HEK293 (cell line): ENCODE results near the gene SUFU.

Experiments
- FEZF1 ChIP-seq: fragments of 450-650 bp; formaldehyde crosslinking; IDR thresholded peaks from 2 replicates; pipeline ENCODE4 v1.5.1; 2016; ENCODE audit warnings: missing biosample characterization, missing genetic modification characterization
- GLI4 ChIP-seq: fragments of 450-650 bp; formaldehyde crosslinking; IDR thresholded peaks from 2 replicates; pipeline ENCODE4 v1.5.1; 2016; ENCODE audit warnings: missing biosample characterization, missing genetic modification characterization
- HIC1 ChIP-seq: fragments of 450-650 bp; formaldehyde crosslinking; IDR thresholded peaks from 2 replicates; pipeline ENCODE4 v1.5.1; 2016; ENCODE audit warnings: missing biosample characterization, missing genetic modification characterization
- KLF16 ChIP-seq: fragments of 450-650 bp; formaldehyde crosslinking; IDR thresholded peaks from 2 replicates; pipeline ENCODE4 v1.5.1; 2017; ENCODE audit warnings: missing biosample characterization, missing genetic modification characterization
- KLF17 ChIP-seq: fragments of 450-650 bp; formaldehyde crosslinking; IDR thresholded peaks from 2 replicates; pipeline ENCODE4 v1.5.1; 2016; ENCODE audit warnings: missing biosample characterization, missing genetic modification characterization
- KLF7 ChIP-seq: fragments of 450-650 bp; formaldehyde crosslinking; IDR thresholded peaks from 2 replicates; pipeline ENCODE4 v1.5.1; 2016; ENCODE audit warnings: missing biosample characterization, missing genetic modification characterization, borderline replicate concordance
- KLF8 ChIP-seq: fragments of 450-650 bp; formaldehyde crosslinking; IDR thresholded peaks from 2 replicates; pipeline ENCODE4 v1.5.1; 2016; ENCODE audit warnings: missing biosample characterization, missing genetic modification characterization
- PRDM1 ChIP-seq: fragments of 450-650 bp; formaldehyde crosslinking; IDR thresholded peaks from 2 replicates; pipeline ENCODE4; 2016; ENCODE audit warnings: missing biosample characterization, missing genetic modification characterization
- RBAK ChIP-seq: fragments of 450-650 bp; formaldehyde crosslinking; IDR thresholded peaks from 2 replicates; pipeline ENCODE4 v1.5.1; 2016; ENCODE audit warnings: missing biosample characterization, missing genetic modification characterization
- SCRT1 ChIP-seq: fragments of 450-650 bp; formaldehyde crosslinking; IDR thresholded peaks from 2 replicates; pipeline ENCODE4 v1.5.1; 2016; ENCODE audit warnings: missing biosample characterization, missing genetic modification characterization, borderline replicate concordance
- SCRT2 ChIP-seq: fragments of 450-650 bp; formaldehyde crosslinking; IDR thresholded peaks from 2 replicates; pipeline ENCODE4 v1.5.1; 2016; ENCODE audit warnings: missing biosample characterization, missing genetic modification characterization
- YY1 ChIP-seq: fragments of 450-650 bp; formaldehyde crosslinking; IDR thresholded peaks from 2 replicates; pipeline ENCODE4 v1.5.1; 2018; ENCODE audit warnings: missing biosample characterization, missing genetic modification characterization
- ZBTB21 ChIP-seq: fragments of 450-650 bp; formaldehyde crosslinking; IDR thresholded peaks from 2 replicates; pipeline ENCODE4 v1.5.1; 2017; ENCODE audit warnings: missing biosample characterization, missing genetic modification characterization
- ZEB2 ChIP-seq: fragments of 450-650 bp; formaldehyde crosslinking; IDR thresholded peaks from 2 replicates; pipeline ENCODE4 v1.5.1; 2016; ENCODE audit warnings: missing biosample characterization, missing genetic modification characterization
- ZFP69B ChIP-seq: fragments of 450-650 bp; formaldehyde crosslinking; IDR thresholded peaks from 2 replicates; pipeline ENCODE4 v1.5.1; 2016; ENCODE audit warnings: missing biosample characterization, missing genetic modification characterization
- ZNF138 ChIP-seq: fragments of 450-650 bp; formaldehyde crosslinking; IDR thresholded peaks from 2 replicates; pipeline ENCODE4 v1.5.1; 2016; ENCODE audit warnings: missing biosample characterization, missing genetic modification characterization, borderline replicate concordance
- ZNF155 ChIP-seq: fragments of 450-650 bp; formaldehyde crosslinking; IDR thresholded peaks from 2 replicates; pipeline ENCODE4 v1.5.1; 2016; ENCODE audit warnings: missing biosample characterization, missing genetic modification characterization
- ZNF211 ChIP-seq: fragments of 450-650 bp; formaldehyde crosslinking; IDR thresholded peaks from 2 replicates; pipeline ENCODE4 v1.5.1; 2016; ENCODE audit warnings: low read depth, missing biosample characterization, missing genetic modification characterization
- ZNF214 ChIP-seq: fragments of 450-650 bp; formaldehyde crosslinking; IDR thresholded peaks from 2 replicates; pipeline ENCODE4 v1.5.1; 2017; ENCODE audit warnings: missing biosample characterization, mild to moderate bottlenecking, missing genetic modification characterization, borderline replicate concordance
- ZNF26 ChIP-seq: fragments of 450-650 bp; formaldehyde crosslinking; IDR thresholded peaks from 2 replicates; pipeline ENCODE4 v1.5.1; 2016; ENCODE audit warnings: missing biosample characterization, missing genetic modification characterization
- ZNF280D ChIP-seq: fragments of 450-650 bp; formaldehyde crosslinking; IDR thresholded peaks from 2 replicates; pipeline ENCODE4 v1.5.1; 2016; ENCODE audit warnings: missing biosample characterization, missing genetic modification characterization
- ZNF292 ChIP-seq: fragments of 450-650 bp; formaldehyde crosslinking; IDR thresholded peaks from 2 replicates; pipeline ENCODE4 v1.5.1; 2016; ENCODE audit warnings: low read depth, missing biosample characterization, missing genetic modification characterization, borderline replicate concordance
- ZNF391 ChIP-seq: fragments of 450-650 bp; formaldehyde crosslinking; IDR thresholded peaks from 2 replicates; pipeline ENCODE4 v1.5.1; 2016; ENCODE audit warnings: low read depth, missing biosample characterization, missing genetic modification characterization, borderline replicate concordance
- ZNF600 ChIP-seq: fragments of 450-650 bp; formaldehyde crosslinking; IDR thresholded peaks from 2 replicates; pipeline ENCODE4 v1.5.1; 2016; ENCODE audit warnings: missing biosample characterization, missing genetic modification characterization
- ZNF610 ChIP-seq: fragments of 450-650 bp; formaldehyde crosslinking; IDR thresholded peaks from 2 replicates; pipeline ENCODE4 v1.5.1; 2016; ENCODE audit warnings: missing biosample characterization, missing genetic modification characterization, borderline replicate concordance
- ZNF692 ChIP-seq: fragments of 450-650 bp; formaldehyde crosslinking; IDR thresholded peaks from 2 replicates; pipeline ENCODE4 v1.5.1; 2016; ENCODE audit warnings: missing biosample characterization, missing genetic modification characterization
- ZSCAN16 ChIP-seq: fragments of 450-650 bp; formaldehyde crosslinking; IDR thresholded peaks from 2 replicates; pipeline ENCODE4 v1.5.1; 2016; ENCODE audit warnings: missing biosample characterization, missing genetic modification characterization

Gene SUFU

GRCh38 chr10:102504179-102504975 is 605 bp downstream of the SUFU start (continued):
- TF ChIP-seq ZNF600 (no peak), KLF16 (tag by site-specific recombination) (peak; percentile 69; the same call in 1 of the 2 replicates), HIC1 (tag by site-specific recombination) (no peak), ZNF610 (tag by site-specific recombination) (0 out of 2 replicates have a peak, but pooled peaks have one; percentile 19), KLF17 (tag by site-specific recombination) (peak; percentile 78; the same call in 1 of the 2 replicates), PRDM1 (tag by site-specific recombination) (no peak), ZNF155 (tag by site-specific recombination) (no peak), KLF7 (peak; percentile 65; the same call in 1 of the 2 replicates), ZNF280D (tag by site-specific recombination) (no peak), ZBTB21 (tag by site-specific recombination) (peak; percentile 40), ZFP69B (tag by site-specific recombination) (no peak; the same call in 1 of the 2 replicates), ZNF211 (tag by site-specific recombination) (no peak), FEZF1 (tag by site-specific recombination) (no peak), RBAK (tag by site-specific recombination) (no peak), ZNF391 (tag by site-specific recombination) (peak; percentile 89), SCRT1 (no peak), ZNF214 (tag by site-specific recombination) (no peak), ZNF26 (tag by site-specific recombination) (no peak), ZNF138 (tag by site-specific recombination) (no peak), ZNF292 (tag by site-specific recombination) (no peak), ZSCAN16 (tag by site-specific recombination) (no peak), KLF8 (tag by site-specific recombination) (peak; percentile 73), ZEB2 (tag by site-specific recombination) (peak; percentile 67), GLI4 (tag by site-specific recombination) (peak; percentile 28; the same call in 1 of the 2 replicates), YY1 (no peak), SCRT2 (tag by site-specific recombination) (no peak), ZNF692 (tag by site-specific recombination) (peak; percentile 30; the same call in 1 of the 2 replicates)
